DND-41 (cell line): ENCODE data around the gene SOX6.

Experiments used
- CTCF ChIP-seq: IDR thresholded peaks from 2 replicates; pipeline ENCODE4 v1.5.1; 2012; ENCODE audit warnings: borderline replicate concordance, low read length, moderate library complexity, mild to moderate bottlenecking; ENCODE audit not compliant: poor library complexity, severe bottlenecking; ENCODE audit errors: extremely low read depth
- EZH2 ChIP-seq: IDR thresholded peaks from 3 replicates; pipeline ENCODE4 v1.6.1; 2012; ENCODE audit warnings: borderline replicate concordance, low read depth, mild to moderate bottlenecking, moderate library complexity, low read length, inconsistent platforms; ENCODE audit not compliant: severe bottlenecking

DNA sequence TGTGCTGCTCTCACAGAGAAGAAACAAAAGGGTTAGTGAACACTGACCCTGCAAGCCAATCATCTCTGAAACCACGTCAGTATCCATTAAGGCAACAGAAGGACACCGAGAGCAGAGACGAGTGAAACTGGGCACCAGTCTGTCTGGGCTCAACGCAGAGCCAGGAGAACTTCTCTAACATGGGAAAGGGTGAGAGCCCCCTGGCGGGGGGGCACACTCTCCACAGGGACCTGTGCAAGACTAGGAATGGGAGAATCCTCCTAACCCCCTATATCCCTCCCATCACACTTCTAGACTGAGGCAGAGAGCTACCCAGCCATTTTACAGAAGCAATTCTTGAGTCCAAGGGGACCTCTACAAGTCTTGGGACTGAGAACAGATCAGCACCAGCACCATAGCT is 285.8 kb downstream of the SOX6 start:
- no peak for TF ChIP-seq CTCF
- TF ChIP-seq EZH2 = no peak
